ENCODE data around the gene TGFB1I1.
"Not testable (repeated sequence)": the region's sequence is repeated elsewhere in the genome, so short reads cannot be mapped to it uniquely, and the experiment has no call there.

Gene TGFB1I1

GRCh38 chr16:31498493-31498892 is 26.5 kb downstream of the TGFB1I1 start:
- H3K4me3 ChIP-seq (ENCODE audit: low read depth, low read length), result no peak overlapping the region
- TF ChIP-seq CTCF (IDR thresholded peaks at IDR 0.05; ENCODE audit: insufficient read depth, low read depth, low read length, missing control alignments), result no peak
- no peak for DNase-seq (ENCODE audit: low read depth)

- no peak for DNase-seq (ENCODE audit: low read depth)
- TF ChIP-seq CTCF (IDR thresholded peaks at IDR 0.05; ENCODE audit: insufficient read depth, low read depth, low read length, missing control alignments), result no peak
- no peak overlapping the region for H3K4me3 ChIP-seq (ENCODE audit: low read depth, low read length)
These were observed 28.0 kb downstream of the TGFB1I1 start for GRCh38 chr16:31499928-31500327.

GRCh38 chr16:31501226-31501965 is 29.4 kb downstream of the TGFB1I1 start:
- no peak for DNase-seq (ENCODE audit: low read depth)
- H3K4me3 ChIP-seq (ENCODE audit: low read depth, low read length), result no peak overlapping the region
- TF ChIP-seq CTCF (IDR thresholded peaks at IDR 0.05; ENCODE audit: insufficient read depth, low read depth, low read length, missing control alignments), result no peak

GRCh38 chr16:31501966-31502348 is 30.0 kb downstream of the TGFB1I1 start:
- no peak for DNase-seq (ENCODE audit: low read depth)
- no peak overlapping the region for H3K4me3 ChIP-seq (ENCODE audit: low read depth, low read length)
- no peak for TF ChIP-seq CTCF (IDR thresholded peaks at IDR 0.05; ENCODE audit: insufficient read depth, low read depth, low read length, missing control alignments)

GRCh38 chr16:31502981-31503380 is 31.0 kb downstream of the TGFB1I1 start:
- no peak overlapping the region for H3K4me3 ChIP-seq (ENCODE audit: low read depth, low read length)
- TF ChIP-seq CTCF (IDR thresholded peaks at IDR 0.05; ENCODE audit: insufficient read depth, low read depth, low read length, missing control alignments), result no peak
- no peak for DNase-seq (ENCODE audit: low read depth)

- H3K4me3 ChIP-seq (ENCODE audit: low read depth, low read length); DNase-seq (ENCODE audit: low read depth): not testable (repeated sequence)
These were observed 31.6 kb downstream of the TGFB1I1 start for GRCh38 chr16:31503555-31503954.

- no peak for TF ChIP-seq CTCF (IDR thresholded peaks at IDR 0.05; ENCODE audit: insufficient read depth, low read depth, low read length, missing control alignments)
- DNase-seq (ENCODE audit: low read depth), result no peak
These were observed 32.2 kb downstream of the TGFB1I1 start for GRCh38 chr16:31504159-31504558.

More at GRCh38 chr16:31504159-31504558, 32.2 kb downstream of the TGFB1I1 start:
- no peak overlapping the region for H3K4me3 ChIP-seq (ENCODE audit: low read depth, low read length)

All from GM12865 (cell line).